ENCODE measurements around the gene RAVER1.

GRCh38 chr19:10328558-10329429 lies 4.5 kb downstream of the RAVER1 start:
- TF ChIP-seq SIN3A (IDR thresholded peaks at IDR 0.05; ENCODE audit: borderline replicate concordance, insufficient read depth, low read length) (no peak), POLR2AphosphoS5 (IDR thresholded peaks at IDR 0.05; ENCODE audit: low read depth, low read length) (no peak), REST (IDR thresholded peaks at IDR 0.05; ENCODE audit: insufficient read depth in 1 of 2, low read depth in 2 of 2, low read length in 2 of 2) (no peak), TAF1 (IDR thresholded peaks at IDR 0.05; ENCODE audit: borderline replicate concordance, insufficient read depth, low read length) (no peak), FOXP2 (optimal IDR thresholded peaks at IDR 0.05; ENCODE audit: borderline replicate concordance, extremely low read depth, extremely low read length, insufficient read depth) (no peak)
